K562 (cell line): ENCODE measurements around the gene BZW2. TPM values are rescaled to one million over a fixed set of nuclear protein-coding genes. Genes with fewer than 3 reads are reported as not detected.

Experiments used
- ATAC-seq: fragments of 200-7000 bp; cut with Tn5 transposase; 3 replicates; pipeline ENCODE4 v1.9.1; 2020; ENCODE audit warnings: moderate library complexity
- BruUV-seq: library from RNA; stranded (reverse); fragments of 400-500 nt; replicated peaks from 2 replicates; lab custom pipeline; 2021; lab: Mats Ljungman, UMichigan
- CTCF ChIA-PET: fragments of 300-600 bp; formaldehyde crosslinking; extraction: SDS; loops from one replicate; lab custom pipeline; 2021; ENCODE audit warnings: low intra/inter-chr PET ratio; lab: Yijun Ruan, JAX
- POLR2A ChIA-PET: fragments of 300-600, 350-650 bp; sonication (Branson Sonifier 250); formaldehyde crosslinking; extraction: SDS; loops from one replicate; lab custom pipeline; 2021; ENCODE audit warnings: antibody characterized with exemption, inconsistent platforms; lab: Yijun Ruan, JAX
- DNase-seq, 4 experiments: peaks; one replicate each; pipeline versions ENCODE4 v3.0.0 to v3.0.0-alpha.2; 2011 to 2018; ENCODE audit warnings: low spot score in 3 of 4, mixed read lengths in 3 of 4; ENCODE audit errors: extremely low read depth in 1 of 4
- FAIRE-seq: peaks from 2 replicates; lab custom pipeline; 2011; peaks lifted over from hg19 to GRCh38; lab: Jason Lieb, UNC
- H2AFZ ChIP-seq: 2 replicates; pipeline ENCODE4 v1.6.0; 2011; ENCODE audit warnings: low read depth, low read length, control low read depth, inconsistent platforms
- H3K27ac ChIP-seq: fragments of 200-600 bp; 3 replicates; pipeline ENCODE4 v1.8.0; 2011; ENCODE audit warnings: low read depth, mild to moderate bottlenecking, control low read depth, inconsistent platforms, low read length, moderate library complexity, mixed read lengths; ENCODE audit errors: extremely low read depth
- H3K27me3 ChIP-seq, 2 experiments: fragments of 300-600 bp in 1 of 2; 2 replicates in 1 of 2; 3 replicates in 1 of 2; pipeline versions ENCODE4 v1.6.0 to v1.8.0; 2011; ENCODE audit warnings: inconsistent platforms in 2 of 2, low read length in 2 of 2, mild to moderate bottlenecking in 1 of 2, mixed read lengths in 1 of 2, moderate library complexity in 1 of 2; ENCODE audit not compliant: control insufficient read depth in 2 of 2, insufficient read depth in 2 of 2
- H3K36me3 ChIP-seq: fragments of 300-600 bp; 3 replicates; pipeline ENCODE4 v1.8.0; 2011; ENCODE audit warnings: mild to moderate bottlenecking, low read length, inconsistent platforms; ENCODE audit not compliant: control insufficient read depth, insufficient read depth
- H3K4me1 ChIP-seq, 2 experiments: fragments of 200-600 bp in 1 of 2; replicated peaks in 1 of 2; 2 replicates in 1 of 2; 3 replicates in 1 of 2; pipeline versions ENCODE4 v1.5.1 to v1.8.0; 2011; ENCODE audit warnings: inconsistent platforms in 2 of 2, low read length in 2 of 2, mild to moderate bottlenecking in 1 of 2, mixed read lengths in 1 of 2, moderate library complexity in 1 of 2; ENCODE audit not compliant: control insufficient read depth in 2 of 2, insufficient read depth in 2 of 2
- H3K4me2 ChIP-seq: 2 replicates; pipeline ENCODE4 v1.6.1; 2011; ENCODE audit warnings: low read length, control low read depth, inconsistent platforms, mixed read lengths; ENCODE audit not compliant: insufficient read depth
- H3K4me3 ChIP-seq: fragments of 200-600 bp; sonication (generic), shearing (Covaris generic); 2 replicates; pipeline ENCODE4 v1.5.1; 2016; ENCODE audit warnings: control low read depth, inconsistent platforms
- H3K79me2 ChIP-seq: fragments of 200-600 bp; 3 replicates; pipeline ENCODE4 v1.8.0; 2011; ENCODE audit warnings: low read length, inconsistent platforms; ENCODE audit not compliant: control insufficient read depth, insufficient read depth
- H3K9ac ChIP-seq, 2 experiments: 2 replicates each; pipeline versions ENCODE4 v1.6.0 to v1.6.1; 2011; ENCODE audit warnings: low read depth in 2 of 2, low read length in 2 of 2, control low read depth in 1 of 2, inconsistent platforms in 1 of 2, mild to moderate bottlenecking in 1 of 2, mixed read lengths in 1 of 2; ENCODE audit not compliant: insufficient read depth in 1 of 2
- H3K9me1 ChIP-seq: one replicate; pipeline ENCODE4 v1.6.0; 2011; ENCODE audit warnings: inconsistent platforms, mild to moderate bottlenecking, low read length, moderate library complexity; ENCODE audit not compliant: control insufficient read depth, insufficient read depth
- H3K9me3 ChIP-seq: replicated peaks from 2 replicates; pipeline ENCODE4 v1.5.1; 2011; ENCODE audit warnings: low read depth, low read length, inconsistent platforms; ENCODE audit not compliant: control insufficient read depth, insufficient read depth
- H4K20me1 ChIP-seq: replicated peaks from 2 replicates; pipeline ENCODE4 v1.6.1; 2011; ENCODE audit warnings: low read length, inconsistent platforms, mixed read lengths; ENCODE audit not compliant: control insufficient read depth, insufficient read depth
- ARID3B ChIP-seq: fragments of 250-450 bp; sonication (Bioruptor Pico); IDR thresholded peaks from 2 replicates; pipeline ENCODE4 v1.4.0; 2020; ENCODE audit warnings: borderline replicate concordance
- BRD9 ChIP-seq: fragments of 450-650 bp; IDR thresholded peaks from 2 replicates; pipeline ENCODE4 v1.6.1; 2018; ENCODE audit warnings: low read depth; ENCODE audit not compliant: partially characterized antibody
- DIDO1 ChIP-seq: fragments of 450-650 bp; IDR thresholded peaks from 2 replicates; pipeline ENCODE4 v1.6.1; 2016; ENCODE audit warnings: low read depth, missing biosample characterization, missing genetic modification characterization
- GMEB1 ChIP-seq: fragments of 250-450 bp; sonication (Bioruptor Pico); IDR thresholded peaks from 2 replicates; pipeline ENCODE4 v1.4.0; 2020; ENCODE audit warnings: mild to moderate bottlenecking
- PRMT5 ChIP-seq: sonication (generic); formaldehyde crosslinking; IDR thresholded peaks from 2 replicates; pipeline ENCODE4 v1.5.0; 2020; ENCODE audit warnings: missing genetic modification reagents
- RCOR1 ChIP-seq, 2 experiments: IDR thresholded peaks; 2 replicates each; pipeline ENCODE4 v1.6.1; 2012; ENCODE audit warnings: low read depth in 2 of 2, low read length in 2 of 2, borderline replicate concordance in 1 of 2, improper control_type of control experiment in 1 of 2
- SMAD4 ChIP-seq: fragments of 250-450 bp; sonication (Bioruptor Pico); conservative IDR thresholded peaks from 2 replicates; pipeline ENCODE4 v1.8.0; 2021; ENCODE audit warnings: inconsistent platforms, mild to moderate bottlenecking, moderate library complexity
- ZNF707 ChIP-seq: fragments of 250-450 bp; sonication (Bioruptor Pico); conservative IDR thresholded peaks from 2 replicates; pipeline ENCODE4 v1.8.0; 2022; ENCODE audit warnings: inconsistent platforms, mild to moderate bottlenecking, moderate library complexity
- WGBS: fragments of 100-300 bp; shearing (Covaris generic); methylation state at CpG from one replicate; pipeline ENCODE4 v1.1.6; 2016; ENCODE audit warnings: low coverage, mixed read lengths; ENCODE audit not compliant: insufficient coverage; ENCODE audit errors: missing lambda C conversion rate; 5-methylcytosine and 5-hydroxymethylcytosine counted together
- in situ Hi-C: fragments of 300-500 bp; cut with MboI; formaldehyde crosslinking; loops from 4 replicates; pipeline ENCODE4 v1.15.0; 2018; ENCODE audit warnings: inconsistent platforms, mixed read lengths
- intact Hi-C: fragments of 100-400 bp; cut with micrococcal nuclease; formaldehyde crosslinking; loops from 2 replicates; pipeline ENCODE4 v1.14.2; 2022
- polyA plus RNA-seq, 8 experiments: library from polyadenylated mRNA; depleted of rRNA in 4 of 8; stranded (reverse) in 5 of 8; unstranded in 3 of 8; fragments of >200 nt; fragmentation: Nextera tagmentation in 2 of 8; fragmentation: Illumina TruSeq in 1 of 8; extraction: Ambion mirVana in 2 of 8; extraction: Trizol in 1 of 8; gene quantifications; 2 replicates each; pipeline versions ENCODE4 v1.2.1 to v1.2.3, GENCODE V29; 2011 to 2014; ENCODE audit warnings: inconsistent platforms in 1 of 8, missing spikeins in 1 of 8
- total RNA-seq, 7 experiments: library from RNA; depleted of rRNA in 6 of 7; stranded (reverse); fragments of >200 nt in 6 of 7; fragmentation: Illumina TruSeq in 2 of 7; extraction: Trizol in 2 of 7; gene quantifications; 2 replicates each; pipeline versions ENCODE4 v1.2.1 to v1.2.3, GENCODE V29; 2011 to 2021; ENCODE audit warnings: low replicate concordance in 1 of 7

BZW2 gene
- total and polyA plus RNA-seq, 9 of the 15 experiments (the other 6 are each of a cell fraction or from before 2014, with no cell fraction given): 140 to 316 (median 173) TPM

DNA sequence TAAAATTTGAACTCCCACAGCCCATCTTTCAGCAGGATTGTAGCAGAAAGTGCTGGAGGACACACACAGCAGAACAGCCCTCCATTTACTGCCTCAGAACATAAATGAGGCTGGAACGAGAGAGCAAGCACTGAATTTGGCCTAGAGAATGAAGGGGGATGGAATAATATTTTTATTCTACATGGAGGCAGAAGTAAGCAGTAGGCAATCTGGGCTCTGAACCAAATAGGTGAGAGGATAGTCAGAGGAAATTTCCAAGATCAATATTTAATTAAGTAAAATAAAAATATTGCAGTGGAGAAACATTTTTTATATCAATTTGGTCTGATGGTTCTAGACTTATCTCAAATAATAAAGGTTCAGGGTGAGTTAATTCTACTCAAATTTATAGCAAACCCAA lies 78.4 kb downstream of the BZW2 start:
- WGBS: 82% methylated on average over 1 of the region's 1 CpG
- Histone ChIP-seq H3K27ac (no peak overlapping the region), H2AFZ (no peak overlapping the region), H3K4me1 (peaks cover 0 to 19% of the 10 kb centered on the region in 2 experiments; a peak in 4 of 5 replicates), H3K4me3 (no peak overlapping the region), H3K9ac (no peak overlapping the region), H3K79me2 (no peaks in the 10 kb centered on the region), H3K4me2 (no peak overlapping the region)
- ATAC-seq (no peak), FAIRE-seq (no peak)
- ChIA-PET POLR2A (no interaction called here), CTCF (no interaction called here)
- intact Hi-C loops: no loop called here
- no peak for TF ChIP-seq ARID3B (CRISPR knock-in tag)
- TF ChIP-seq DIDO1: no peak
- no peak for TF ChIP-seq SMAD4
- no peak for TF ChIP-seq RCOR1 (IDR thresholded peaks at IDR 0.05; ENCODE audit: borderline replicate concordance in 1 of 2, low read depth in 2 of 2, low read length in 2 of 2)
- TF ChIP-seq BRD9: no peak
- no peak for TF ChIP-seq ZNF707 (CRISPR knock-in tag)
- no peak for TF ChIP-seq GMEB1 (CRISPR knock-in tag)
- no peak for TF ChIP-seq PRMT5 (CRISPR knock-in tag)
- TF ChIP-seq, all 486 proteins: peak for 0
- Histone ChIP-seq H3K9me3 (no peaks in the 10 kb centered on the region), H3K9me1 (no peaks in the 10 kb centered on the region), H3K27me3 (no peaks in the 10 kb centered on the region), H3K36me3 (no peaks in the 10 kb centered on the region), H4K20me1 (no peaks in the 10 kb centered on the region)
- in situ Hi-C loops: no loop called here
- no peak for DNase-seq
- BruUV-seq: no TSS peak
